C1 segment of cervical spinal cord (tissue), 14 donors: ENCODE results near the gene ARG2.
"Not testable (repeated sequence)": the region's sequence is repeated elsewhere in the genome, so short reads cannot be mapped to it uniquely, and the experiment has no call there.

Source experiments
- DNase-seq, 14 donors: peaks; one replicate each; lab custom pipeline; 2025; lab: John Stamatoyannopoulos, UW

The ARG2 gene

DNA sequence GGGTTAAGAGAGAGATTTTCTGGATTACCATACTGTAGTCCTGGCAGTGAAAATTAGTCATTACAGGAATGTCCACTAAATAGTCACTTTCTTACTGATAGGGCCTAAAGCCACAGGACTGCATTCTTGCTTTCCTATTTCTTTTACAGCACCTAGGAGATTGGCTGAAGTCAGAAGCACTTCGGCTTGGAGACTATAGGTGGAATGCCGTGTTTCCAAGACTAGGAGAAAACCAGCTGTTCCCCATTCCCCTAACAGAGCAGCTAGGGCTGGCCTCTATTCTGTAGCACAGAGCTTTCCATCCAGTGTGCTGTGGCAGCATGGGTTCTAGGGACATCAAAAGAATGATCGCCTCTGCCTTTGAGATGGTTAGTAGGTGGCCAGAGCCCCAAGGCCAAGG, 34.7 kb upstream of the ARG2 start:
- no peak for DNase-seq

DNA sequence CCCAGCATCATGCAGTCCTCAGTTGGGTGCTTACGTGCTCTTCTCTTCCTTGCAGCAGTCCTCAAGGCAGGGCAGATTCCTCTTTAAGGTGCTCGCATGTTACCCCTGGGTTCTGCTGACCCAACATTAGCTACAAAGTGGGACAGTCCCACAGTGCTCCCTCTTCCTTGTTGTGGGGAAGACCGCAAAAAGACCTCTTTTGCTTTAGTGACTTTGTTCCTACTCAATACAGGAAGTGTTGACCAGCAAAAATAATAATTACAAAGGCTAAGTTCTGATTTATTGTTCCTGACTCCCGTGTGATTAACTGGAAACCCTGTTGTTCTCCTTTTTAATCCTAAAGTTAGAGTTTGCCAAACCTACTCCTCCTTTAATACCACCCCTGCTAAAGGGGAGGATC, 33.4 kb upstream of the ARG2 start:
- no peak for DNase-seq

DNA sequence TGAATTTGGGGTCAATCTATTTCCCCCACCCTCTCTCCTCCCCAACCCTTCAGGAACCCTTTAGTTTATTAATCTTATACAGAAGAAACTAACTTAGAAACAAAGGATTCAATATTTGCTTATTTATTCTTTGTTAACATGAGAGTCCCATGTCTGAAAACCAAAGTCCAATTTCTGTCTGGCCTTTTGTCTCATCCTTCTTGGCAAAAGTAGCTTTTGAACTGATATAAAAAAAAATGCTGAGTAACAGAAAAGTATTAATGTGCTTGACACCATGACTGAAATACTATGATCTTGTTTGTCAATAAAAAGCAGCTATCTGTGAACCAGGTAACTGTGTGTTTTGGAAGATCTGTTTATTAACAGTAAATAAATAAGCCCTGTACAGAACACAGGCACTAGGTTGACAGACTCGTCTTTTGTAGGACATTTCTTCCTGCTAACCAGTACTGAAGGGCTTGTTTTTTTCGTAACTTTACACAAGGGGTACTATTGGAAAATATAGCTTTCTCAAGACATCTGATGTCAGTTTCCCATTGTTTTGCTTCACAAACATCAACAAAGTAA, 30.4 kb upstream of the ARG2 start:
- DNase-seq: no peak

DNA sequence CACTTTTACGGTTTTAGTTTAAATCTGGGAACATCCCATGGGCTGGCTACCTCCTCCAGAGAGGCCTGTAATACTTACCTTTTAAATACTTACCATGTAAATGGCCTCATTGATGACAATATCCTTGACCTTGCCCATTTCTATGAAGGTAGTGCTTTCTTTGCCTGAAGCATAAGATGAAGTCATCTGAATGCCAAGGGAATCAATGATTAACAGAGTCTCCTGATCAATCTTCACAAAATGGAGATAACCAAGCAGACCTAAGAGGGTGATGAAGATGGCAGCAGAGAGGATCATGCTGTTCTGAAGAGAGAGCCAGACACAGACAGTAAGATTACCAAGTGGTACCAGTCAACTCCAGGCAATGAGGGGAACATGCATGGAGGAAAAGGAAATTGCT, 26.1 kb upstream of the ARG2 start:
- not testable (repeated sequence) for DNase-seq

DNA sequence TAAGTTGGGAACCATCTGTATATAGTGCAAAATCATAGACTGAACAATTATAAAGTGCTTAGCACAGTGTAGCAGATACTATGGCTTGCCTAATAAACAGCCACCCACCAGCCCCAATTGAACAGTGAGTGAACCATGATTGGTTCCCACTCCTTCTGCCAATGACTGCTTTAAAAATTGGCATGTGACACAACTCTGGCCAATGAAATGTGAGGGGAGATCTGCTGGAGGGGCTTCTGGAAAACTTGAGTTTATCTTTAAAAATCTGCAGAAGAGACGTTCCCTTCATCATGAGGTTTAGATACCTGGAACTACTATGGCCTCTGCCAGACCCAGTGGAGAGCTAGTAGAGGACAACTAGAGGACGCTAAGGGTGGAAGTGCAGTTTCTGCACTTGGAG, 24.3 kb upstream of the ARG2 start:
- no peak for DNase-seq

DNA sequence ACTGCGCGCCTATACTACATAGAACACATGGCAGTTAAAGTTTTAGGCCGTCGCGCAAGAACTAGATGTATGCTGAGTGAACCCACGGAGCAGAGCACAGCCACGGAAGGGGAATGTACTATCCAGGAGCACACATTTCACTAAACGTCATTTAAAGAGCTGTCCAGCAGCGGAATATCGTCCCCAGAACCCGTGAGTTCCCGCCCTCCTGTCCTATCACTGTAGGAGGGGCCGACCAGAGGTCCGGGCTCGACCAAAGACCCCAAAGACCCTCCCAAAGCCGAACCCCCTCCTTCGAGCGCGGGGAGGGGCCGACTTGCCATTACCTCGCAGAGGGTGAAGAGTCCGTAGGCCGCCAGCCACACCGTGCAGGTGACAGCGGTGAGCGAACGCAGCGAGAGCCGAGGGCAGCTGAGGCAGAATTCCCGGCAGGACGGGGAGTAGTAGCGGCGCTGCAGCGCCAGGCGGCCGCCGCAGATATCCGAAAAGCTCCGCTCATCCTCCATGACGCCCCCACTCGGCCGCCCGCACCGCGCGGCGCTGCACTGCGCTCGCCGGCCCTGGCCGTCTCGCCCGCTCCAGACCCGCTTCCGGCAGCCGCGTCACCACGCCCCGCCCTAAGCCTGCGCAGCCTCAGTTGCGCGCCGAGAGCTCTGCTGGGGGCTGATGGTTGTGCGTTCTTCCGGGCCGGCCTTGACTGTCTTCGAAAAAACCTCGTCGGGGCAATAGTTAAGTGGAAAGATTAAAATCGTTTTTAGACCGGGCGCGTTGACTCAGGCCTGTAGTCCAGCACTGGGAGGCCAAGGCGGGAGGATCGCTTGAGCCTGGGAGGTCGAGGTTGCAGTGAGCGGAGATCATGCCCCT, 19.8 kb upstream of the ARG2 start, which contains the start of gene PIGH:
PIGH (minus strand) TSS at position 571 of the 864 bp plus-strand sequence; CDS start at position 506, 65 bp downstream.
- DNase-seq: peak; percentile 33 to 94 (median 84)

DNA sequence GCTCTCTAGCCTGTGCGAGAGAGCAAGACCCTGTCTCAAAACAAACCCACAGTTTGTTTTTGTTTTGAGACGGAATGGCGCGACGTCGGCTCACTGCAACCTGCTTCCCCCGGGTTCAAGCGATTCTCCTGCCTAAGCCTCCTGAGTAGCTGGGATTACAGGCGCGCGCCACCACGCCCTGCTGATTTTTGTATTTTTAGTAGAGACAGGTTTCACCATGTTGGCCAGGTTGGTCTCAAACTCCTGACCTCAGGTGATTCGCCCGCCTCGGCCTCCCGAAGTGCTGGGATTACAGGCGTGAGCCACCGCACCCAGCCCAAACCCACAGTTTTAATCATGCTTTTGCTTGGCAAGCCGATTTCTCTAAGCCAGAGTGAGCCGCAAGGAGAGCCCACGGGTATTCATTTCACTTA, 19.2 kb upstream of the ARG2 start:
- not testable (repeated sequence) for DNase-seq

DNA sequence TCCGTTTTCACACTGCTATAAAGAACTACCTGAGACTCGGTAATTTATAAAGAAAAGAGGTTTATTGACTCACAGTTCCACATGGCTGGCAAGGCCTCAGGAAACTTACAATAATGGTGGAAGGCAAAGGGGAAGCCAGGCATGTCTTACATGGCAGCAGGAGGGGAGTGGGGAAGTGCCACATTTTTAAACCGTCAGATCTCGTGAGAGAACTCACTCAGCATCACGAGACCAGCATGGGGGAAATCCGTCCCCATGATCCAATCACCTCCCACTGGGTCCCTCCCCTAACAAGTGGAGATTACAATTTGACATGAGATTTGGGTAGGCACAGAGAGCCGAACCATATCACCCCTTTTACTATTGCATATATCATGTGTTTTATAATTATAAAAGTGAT, 17.6 kb upstream of the ARG2 start:
- no peak for DNase-seq

DNA sequence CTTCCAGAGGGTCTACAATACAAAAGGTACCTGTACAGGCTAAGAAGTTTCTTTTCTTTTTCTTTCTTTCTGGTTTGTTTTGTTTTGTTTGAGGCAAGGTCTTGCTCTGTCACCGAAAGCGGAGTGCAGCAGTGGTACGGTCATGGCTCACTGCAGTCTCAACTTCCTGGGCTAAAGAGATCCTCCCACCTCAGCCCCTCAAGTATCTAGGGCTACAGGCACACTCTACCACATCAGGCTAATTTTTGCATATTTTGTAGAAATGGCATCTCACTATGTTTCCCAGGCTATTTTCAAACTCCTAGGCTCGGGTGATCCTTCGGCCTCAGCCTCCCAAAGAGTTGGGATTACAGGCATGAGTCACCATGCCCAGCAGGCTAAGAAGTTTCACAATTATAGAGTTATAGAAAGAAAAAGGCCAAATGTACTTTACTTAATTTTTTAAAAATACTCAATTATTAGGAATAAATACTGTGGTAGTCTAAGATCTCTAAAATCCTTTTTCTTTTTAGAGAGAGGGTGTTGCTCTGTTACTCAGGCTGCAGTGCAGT, 16.6 kb upstream of the ARG2 start:
- DNase-seq: no peak

DNA sequence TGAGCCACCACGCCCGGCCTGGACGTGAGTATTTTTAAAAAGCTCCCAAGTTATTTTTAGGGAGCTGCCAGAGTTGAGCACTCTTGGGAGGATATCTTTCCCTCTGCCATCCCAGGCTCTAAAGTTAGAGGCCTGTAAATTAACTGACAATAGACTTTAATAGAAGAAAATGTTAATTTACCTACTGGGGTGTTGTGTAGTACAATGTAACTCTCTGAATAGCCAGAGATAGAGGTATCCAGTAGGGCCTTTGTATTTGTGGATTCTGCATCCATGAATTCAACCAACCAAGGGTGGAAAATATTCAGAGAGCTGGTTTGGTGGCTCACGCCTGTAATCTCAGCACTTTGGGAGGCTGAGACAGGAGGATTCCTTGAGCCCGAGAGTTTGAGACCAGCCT, 12.1 kb upstream of the ARG2 start:
- DNase-seq: no peak

DNA sequence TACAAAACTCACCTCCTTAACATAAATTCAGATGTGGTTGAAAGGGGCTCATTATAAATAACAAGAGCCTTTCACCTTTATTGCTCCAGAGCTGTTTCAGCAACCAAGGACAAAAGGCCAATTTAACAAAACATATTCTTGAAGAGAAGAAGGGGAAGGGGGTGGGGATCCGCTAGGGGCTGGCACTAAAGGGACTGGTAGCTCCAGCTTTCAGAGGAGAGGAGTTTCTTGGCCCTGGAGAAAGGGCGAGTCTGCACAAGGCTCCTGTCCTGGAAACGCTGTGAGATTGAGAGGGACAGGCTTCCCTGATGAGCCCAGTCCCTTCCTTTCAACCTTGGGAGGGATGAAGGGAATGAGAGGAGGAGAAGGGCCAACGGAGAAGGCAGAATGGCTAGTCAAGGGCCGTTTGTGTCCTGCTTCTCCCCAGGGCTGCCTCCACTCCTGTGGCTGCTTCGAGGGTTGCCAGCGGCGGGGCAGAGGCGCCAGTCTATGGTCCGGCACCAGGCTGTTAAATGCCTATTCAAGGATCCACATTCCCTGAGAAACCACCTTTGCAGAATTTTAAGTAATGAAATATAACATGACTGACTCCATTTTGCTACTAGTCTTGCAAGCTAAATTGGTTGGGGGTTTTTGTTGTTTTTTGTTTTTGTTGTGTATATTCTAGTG, 9.9 kb upstream of the ARG2 start:
- DNase-seq: no peak

DNA sequence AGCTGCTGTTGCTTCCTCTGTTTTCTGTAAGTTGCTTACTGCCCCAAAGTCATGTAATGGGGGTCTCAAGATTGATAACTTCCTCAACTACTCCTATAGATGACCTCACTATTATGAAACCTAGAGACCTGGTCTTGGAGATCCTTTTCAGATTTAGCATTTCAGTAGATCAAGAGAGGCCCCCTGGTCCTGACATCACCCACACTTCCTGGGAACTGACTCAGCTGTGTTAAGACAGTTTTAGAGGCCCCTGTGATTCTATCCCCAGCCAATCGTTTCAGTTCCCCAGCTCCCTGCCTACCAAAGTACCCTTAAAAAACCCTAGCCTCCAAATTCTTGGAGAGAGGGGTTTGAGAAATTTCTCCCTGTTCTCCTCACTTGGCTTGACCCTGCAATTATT, 9.2 kb upstream of the ARG2 start:
- DNase-seq: no peak

DNA sequence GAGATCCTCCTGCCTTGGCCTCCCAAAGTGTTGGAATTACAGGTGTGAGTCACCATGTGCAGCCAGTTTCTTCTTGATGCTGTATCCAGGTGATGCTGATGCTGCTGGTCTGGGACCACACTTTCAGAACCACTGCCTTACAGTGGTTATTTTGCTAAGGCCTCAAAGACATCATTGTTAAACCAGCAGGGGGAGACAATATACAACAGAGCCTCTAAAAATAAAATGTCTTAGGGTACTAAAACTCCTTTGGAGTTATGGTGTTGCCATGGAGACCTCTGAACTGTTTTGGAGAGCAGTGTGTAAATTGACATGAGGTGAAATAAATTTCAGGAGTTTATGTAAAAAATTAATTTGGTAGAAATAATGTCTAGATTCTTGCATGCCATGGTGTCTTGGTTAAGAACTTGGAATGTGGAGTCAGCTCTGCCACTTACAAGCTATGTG, 1.1 kb upstream of the ARG2 start:
- DNase-seq: peak in 1 of 14 donors; percentile 2

DNA sequence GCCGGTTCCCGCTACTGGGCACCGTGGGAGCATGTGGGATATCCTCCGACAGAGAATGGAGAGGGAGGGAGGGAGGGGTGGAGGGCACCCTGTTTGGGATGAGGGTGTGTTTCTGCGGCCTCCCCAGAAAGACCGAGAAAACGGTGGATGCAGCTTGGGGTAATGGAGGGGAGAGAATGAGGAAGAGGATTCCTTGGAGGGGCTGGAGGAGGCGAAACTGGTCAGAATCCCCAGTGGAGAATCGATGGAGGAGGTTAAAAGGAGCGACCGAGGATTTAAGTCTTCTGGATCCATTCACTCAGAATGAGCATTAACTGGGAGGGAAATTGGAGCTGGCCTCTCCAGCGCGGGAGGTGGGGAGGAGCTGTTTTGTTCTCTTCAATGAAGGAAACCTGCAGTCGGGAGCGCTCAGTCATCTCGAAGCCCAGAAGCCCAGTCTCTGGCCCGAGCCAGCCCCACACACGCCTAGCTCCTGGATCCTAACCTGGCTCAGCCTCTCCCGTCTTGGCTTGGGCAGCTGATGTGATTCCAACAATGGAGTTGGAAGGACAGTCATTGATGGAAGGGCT, 581 bp downstream of the ARG2 start:
- DNase-seq: peak in 7 of 14 donors; percentile 9 to 79 (median 20)

DNA sequence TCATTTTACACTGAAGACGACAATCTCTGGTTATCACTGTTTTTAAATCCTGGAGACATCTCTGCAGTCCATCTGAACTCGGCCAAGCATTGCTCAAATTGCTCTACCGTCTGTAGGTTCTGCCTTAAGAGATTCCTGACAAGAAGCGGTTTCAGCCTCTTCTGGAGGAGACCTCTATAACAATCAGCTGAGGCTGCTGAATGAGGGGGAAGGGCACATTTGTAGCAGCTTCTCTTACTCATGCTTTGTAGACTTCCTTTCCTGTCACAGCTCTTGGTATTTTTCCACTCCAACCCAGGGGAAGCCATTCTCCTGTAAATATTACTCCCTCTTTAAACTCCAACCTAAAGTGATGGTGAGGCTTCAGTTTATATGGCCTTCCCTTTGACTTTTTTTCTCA, 3.0 kb downstream of the ARG2 start:
- peak in 5 of 14 donors; percentile 2 to 13 (median 6) for DNase-seq

DNA sequence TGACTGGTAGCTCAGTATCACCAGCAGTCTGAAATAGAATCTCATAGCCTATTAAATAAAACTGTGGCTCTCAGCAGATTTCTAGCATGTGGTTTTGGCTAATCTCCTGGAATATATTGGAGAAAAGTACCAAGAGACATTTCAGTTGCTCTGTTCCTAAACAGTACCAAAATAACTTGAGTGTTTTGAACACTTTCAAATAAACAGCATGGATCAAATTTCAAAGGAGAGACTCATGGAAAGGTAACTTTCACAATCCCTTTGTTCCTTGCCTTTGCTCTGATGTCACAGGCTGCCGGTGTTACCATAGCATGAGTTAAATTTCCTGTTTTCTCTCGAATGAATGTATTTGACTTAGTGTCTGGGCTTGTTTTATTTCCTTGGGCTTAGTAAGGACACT, 3.4 kb downstream of the ARG2 start:
- no peak for DNase-seq

DNA sequence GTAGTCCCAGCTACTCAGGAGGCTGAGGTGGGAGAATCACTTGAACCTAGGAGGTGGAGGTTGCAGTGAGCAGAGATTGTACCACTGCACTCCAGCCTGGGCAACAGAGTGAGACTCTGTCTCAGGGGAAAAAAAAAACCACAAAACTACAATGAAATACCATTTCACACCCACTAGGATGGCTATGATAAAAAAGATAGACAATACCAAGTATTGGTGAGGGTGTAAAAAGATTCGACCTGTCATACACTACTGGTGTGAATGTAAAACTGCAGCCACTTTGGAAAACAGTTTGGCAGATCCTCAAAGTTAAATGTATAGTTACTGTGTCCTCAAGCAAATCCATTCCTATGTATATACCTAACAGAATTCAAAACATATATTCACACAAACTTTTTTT, 6.4 kb downstream of the ARG2 start:
- DNase-seq: not testable (repeated sequence)

DNA sequence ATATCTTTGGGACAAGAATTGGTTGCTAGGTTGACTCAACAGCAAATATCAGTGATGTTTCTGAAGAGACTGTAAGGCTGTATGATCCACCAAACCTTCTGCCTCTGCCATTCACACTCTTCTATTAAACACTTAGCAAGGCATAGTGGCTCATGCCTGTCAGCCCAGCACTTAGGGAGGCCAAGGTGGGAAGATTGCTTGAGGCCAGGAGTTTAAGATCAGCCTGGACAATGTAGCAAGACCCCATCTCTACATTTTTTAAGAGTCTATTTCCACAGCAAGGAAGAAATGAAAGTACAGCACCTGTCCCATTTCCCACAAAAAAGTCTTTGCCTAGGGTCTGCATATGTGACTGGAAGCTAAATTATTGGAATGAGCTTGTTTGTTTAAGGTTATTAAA, 7.8 kb downstream of the ARG2 start:
- no peak for DNase-seq

DNA sequence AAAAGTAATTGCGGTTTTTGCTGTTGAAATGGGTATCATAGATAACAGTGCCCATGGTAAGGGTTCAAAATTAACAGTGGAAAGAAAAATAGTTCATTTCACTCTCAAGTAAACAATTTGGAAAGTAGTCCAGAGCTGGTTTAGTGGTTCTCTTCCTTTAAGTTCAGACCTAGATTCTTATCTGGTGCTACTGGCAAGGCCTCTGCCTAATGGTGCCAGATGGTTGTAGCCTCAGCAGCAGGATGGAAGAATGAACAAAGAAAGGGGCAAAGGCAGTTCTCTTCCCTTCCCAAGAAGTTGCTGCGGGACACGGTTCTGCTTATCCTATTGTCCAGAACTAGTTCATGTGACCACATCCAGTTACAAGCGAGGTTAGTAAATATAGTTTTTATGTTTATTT, 10.5 kb downstream of the ARG2 start:
- no peak for DNase-seq

DNA sequence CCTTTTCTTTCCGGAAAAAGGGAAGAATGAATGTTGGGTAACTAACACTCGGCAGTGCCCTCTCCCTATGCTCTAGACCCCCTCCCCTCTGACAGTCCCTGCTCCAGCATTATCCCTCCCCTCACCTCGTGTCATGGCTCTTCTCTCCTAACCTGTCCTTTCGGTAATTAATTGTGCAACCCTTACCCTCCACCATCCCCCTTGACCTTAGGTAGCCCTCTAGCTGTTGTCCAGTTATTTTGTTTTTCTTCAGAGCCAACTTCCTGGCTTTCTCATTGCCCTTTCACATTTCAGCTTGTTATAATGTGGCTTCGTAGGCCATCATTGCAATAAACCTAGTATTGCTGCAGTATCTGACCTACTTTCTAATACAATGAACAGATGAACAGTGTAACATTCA, 11.2 kb downstream of the ARG2 start:
- no peak for DNase-seq

DNA sequence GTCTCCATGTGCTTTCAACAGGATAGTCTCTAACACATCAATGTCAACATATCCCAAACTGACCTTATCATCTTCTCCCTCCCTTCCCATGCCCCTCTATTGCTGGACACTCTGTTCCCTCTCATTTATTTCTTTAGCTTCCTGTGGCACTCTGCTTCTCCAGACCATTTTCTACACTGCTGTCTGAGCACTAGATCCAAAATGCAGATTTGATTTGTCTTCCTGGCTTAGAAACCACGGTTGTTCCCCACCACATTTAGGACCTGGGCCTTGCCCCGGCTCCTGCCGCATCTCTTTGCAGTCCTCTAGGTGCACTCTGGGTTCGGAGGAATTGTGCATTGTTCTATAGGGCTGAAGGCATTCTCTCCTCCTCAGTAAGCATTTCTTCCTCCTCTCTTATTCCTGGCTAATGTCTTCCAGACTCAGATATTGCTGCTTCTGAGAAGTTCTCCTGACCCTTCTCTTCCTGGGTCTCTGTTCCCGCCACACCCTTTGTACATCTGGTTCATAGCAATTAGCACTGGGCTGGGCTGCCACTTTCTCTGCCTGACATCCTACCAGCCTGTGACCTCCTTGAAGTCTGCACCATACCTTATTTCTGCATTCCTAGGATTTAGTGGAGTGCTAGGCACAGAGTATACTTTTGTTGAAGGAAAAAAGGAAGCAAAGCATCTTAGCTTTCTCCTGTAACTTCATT, 13.9 kb downstream of the ARG2 start:
- no peak for DNase-seq
